Left renal cortex interstitium (tissue), 4 donors: ENCODE measurements around the gene TMEM95. TPM values are rescaled to one million over a fixed set of nuclear protein-coding genes. Genes with fewer than 3 reads are reported as not detected.
A peak's percentile ranks its signal among the peaks of the same experiment; 100 is the strongest.

ENCODE experiments used
- DNase-seq, 4 donors: peaks; one replicate each; pipeline ENCODE4 v3.0.0-alpha.2; 2013; ENCODE audit warnings: low read depth in 4 of 4, low spot score in 2 of 4, missing footprints in 1 of 4
- polyA plus RNA-seq, 4 donors: library from polyadenylated mRNA; unstranded; fragments of 120-200 nt; gene quantifications; one replicate each; pipeline ENCODE4 v1.2.1, GENCODE V29; 2013; ENCODE audit not compliant: insufficient read length in 4 of 4

TMEM95 gene
- polyA plus RNA-seq = not detected

DNA sequence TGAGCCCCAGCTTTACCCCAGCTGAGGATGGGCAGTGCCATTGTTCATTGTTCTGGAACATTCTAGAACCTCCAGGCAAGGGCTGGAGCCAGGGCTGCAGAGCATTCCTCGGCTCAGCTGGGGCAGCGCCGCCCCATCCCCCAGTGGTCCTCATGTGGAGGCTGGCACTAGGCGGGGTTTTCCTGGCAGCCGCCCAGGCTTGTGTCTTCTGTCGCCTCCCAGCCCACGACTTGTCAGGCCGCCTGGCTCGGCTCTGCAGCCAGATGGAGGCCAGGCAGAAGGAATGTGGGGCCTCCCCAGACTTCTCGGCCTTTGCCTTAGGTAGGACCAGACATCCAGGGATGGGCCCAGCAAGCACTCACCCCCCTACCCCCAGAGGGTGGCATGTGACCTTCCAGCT lies at the start of gene TMEM95:
TSS of gene TMEM95 (plus strand) at position 104 of the 400 bp plus-strand sequence. CDS start at position 153, 49 bp downstream.
- DNase-seq = no peak

DNA sequence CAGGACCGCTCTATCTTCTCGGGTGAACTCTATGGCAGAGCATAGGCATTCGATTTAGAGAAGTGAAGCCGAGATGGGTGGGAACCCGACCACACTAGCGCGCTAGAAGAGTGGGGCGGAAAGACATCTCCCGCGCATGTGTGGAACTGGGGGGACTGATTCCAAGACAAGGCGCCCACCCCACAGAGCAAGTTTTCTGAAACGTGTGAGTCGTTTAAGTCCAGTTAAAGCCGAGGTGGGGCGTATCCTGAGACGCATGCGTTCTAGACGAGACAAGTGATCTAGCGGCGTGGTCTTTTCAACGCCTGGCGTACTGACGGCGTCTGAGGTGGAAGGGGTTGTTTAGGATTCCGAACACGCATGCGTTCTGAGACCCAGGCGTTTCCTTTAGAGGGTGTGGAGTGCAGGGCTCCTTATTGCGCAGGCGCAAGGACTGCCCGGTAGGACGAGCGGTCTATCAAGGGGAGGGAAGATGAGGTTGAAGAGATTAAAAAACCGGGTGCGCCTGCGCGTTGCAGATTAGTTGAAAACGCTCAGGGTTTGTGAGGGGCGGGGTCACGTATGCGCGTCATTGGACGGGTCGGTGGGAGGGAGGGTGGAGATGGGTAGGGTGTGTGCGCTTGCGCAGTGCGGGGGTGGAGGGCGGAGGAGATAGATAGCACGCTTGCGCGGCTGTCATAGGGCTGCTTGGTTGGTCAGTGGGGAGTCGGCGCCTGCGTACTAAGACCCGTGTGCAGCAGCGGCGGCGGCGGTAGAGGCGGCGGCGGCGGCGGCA lies 47.9 kb upstream of the TMEM95 start, which contains the start of gene EIF5A:
TSS of gene EIF5A (plus strand) at position 718 of the 775 bp plus-strand sequence. CDS start 2,008 bp downstream, outside the sequence.
- peak; percentile 99 to 100 (median 100) for DNase-seq

DNA sequence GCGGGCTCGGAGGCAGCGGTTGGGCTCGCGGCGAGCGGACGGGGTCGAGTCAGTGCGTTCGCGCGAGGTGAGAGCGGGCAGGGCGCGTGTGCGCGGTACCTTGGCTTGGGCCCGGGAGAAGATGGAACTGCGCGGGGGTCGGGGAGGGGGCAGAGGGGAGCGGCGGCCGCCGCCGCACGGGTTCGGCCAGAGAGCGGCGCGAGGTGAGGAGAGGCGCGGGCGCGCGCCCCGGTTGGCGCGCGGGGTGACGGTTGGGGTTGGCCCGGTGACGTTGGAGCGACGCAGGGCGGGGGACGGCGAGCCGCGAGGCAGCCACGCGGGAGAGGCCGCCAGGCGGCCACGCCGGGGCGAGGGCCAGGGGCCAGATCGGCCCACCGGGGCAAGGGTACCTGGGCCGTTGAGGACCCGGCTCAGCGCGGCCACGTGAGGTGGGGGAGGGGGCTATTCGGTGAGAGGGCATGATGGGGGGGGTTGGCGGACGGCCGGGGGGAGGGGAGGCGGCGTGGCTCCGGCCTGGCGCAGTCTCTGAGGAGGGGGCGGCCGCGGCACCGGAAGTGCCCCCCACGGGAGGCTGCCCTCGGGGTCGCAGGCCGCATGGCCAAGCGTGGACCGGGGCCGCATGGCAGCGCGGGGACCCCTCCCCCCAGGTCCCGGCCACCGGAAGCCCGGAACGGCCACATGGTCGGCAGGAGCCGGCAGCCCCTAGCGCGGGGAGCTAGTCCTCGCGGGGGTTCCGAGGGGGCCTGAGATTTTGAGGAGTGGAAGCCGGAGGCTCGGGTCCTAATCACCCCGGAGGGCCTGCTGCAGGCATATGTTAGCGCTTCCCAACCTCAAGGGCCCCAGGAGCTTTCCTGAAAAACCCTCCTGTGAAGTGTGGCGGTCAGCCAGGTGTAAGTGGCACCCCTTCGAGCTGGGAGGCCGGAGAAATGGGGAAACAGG lies 47.0 kb upstream of the TMEM95 start:
- no peak for DNase-seq

GRCh38 chr17:7308625-7309433 lies 46.1 kb upstream of the TMEM95 start:
- DNase-seq = peak in 1 of 4 donors; percentile 66

- no peak for DNase-seq
Measured at GRCh38 chr17:7309628-7310027, 45.3 kb upstream of the TMEM95 start.

- no peak for DNase-seq
Measured at GRCh38 chr17:7311110-7311705, 43.7 kb upstream of the TMEM95 start.

- DNase-seq = no peak
Measured at GRCh38 chr17:7312432-7313087, 42.4 kb upstream of the TMEM95 start.

GRCh38 chr17:7313088-7313889 lies 41.7 kb upstream of the TMEM95 start:
- DNase-seq = no peak

- DNase-seq = no peak
Measured at GRCh38 chr17:7313890-7314718, 40.9 kb upstream of the TMEM95 start.

GRCh38 chr17:7314719-7315569 lies 40.0 kb upstream of the TMEM95 start, which contains the start of gene GPS2:
Gene GPS2 (minus strand): TSS chr17:7315360. CDS start chr17:7315052, 308 bp downstream.
- DNase-seq = peak in 2 of 4 donors; percentile 69 to 77

DNA sequence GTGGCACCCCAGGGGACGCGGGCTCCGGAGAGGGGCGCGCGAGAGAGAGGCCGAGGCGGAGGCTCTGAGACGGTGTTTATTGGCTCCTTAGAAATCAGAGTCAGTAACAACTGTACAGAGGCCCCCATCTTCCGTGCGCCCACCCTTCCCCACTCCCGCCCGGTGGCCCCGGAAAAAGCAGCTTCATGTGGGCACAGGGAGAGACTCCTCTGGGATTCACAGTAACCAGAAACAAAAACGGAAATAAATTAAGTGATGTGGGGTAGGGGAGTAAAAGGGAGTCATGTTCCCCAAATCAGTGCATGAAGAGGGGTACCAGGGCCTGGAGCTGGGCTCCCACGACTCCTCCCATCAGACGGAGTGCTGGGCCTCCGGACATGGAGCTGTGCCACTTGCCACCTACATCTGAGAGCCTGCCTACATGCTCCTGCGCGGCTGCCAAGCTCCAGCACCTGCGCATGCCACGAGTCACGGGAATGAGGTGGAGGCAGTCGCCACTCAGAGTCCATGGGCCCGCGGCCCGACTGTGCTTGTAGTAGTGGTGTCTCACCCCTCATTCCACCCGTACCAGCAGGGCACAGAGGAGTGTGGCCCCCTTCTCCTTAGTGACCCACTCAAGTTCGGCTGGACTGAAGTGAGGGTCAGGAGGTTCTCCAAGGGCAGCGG lies 39.3 kb upstream of the TMEM95 start:
- no peak for DNase-seq

DNA sequence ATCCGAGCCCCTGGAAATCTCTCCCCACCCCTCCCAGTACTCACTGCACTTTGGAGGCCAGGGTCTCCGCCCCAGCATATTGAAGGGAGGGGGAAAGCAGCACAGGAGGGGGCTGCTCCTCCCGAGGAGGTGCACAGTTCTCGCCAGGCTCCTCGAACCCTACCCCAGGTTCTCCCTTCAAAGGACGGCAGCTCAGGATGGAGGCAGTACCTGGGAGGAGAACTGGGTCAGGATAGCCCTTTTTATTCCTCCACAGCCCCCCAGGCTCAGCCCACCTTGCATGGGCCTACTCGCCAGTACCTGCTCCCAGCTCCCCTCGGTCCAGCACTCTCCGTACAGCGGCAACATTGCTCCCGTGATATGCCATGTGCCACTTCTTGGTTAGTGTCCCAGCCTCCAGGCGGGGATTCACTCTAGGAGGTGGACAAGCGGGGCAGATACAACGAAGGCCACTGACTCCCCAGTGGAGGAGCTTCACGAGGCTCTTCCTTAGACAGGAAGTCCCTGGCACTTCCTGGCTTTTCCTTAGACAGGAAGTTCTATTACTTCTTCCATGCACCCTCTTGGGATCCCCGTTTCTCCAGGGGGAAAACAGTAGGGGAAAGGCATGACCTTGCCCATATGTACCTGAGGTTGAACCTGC lies 37.7 kb upstream of the TMEM95 start:
- DNase-seq = no peak

- DNase-seq = no peak
Measured at GRCh38 chr17:7318121-7318860, 36.7 kb upstream of the TMEM95 start.

DNA sequence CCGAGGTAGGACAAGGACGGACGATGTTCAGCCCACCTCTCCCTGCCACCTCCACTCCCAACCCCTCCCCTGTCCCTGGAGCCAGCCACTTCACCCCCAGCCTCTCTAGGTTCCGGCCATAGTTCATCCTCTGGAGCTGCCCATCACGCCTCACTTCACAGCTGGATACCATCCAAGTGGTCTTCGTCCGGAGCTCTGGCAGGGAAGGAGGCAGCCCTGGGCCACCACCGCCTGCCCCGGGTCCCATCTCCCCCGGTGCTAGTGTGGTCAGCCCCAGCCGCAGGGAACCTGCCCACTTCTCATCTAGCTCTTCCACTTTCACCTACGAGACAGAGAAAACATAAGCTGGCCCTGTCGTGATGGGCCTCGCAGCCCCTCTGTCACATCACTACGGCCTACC lies 33.5 kb upstream of the TMEM95 start:
- no peak for DNase-seq
